Measurements from ENCODE around the gene COL6A2. TPM values are rescaled to one million over a fixed set of nuclear protein-coding genes. Genes with fewer than 3 reads are reported as not detected.
"Not testable (repeated sequence)": the region's sequence is repeated elsewhere in the genome, so short reads cannot be mapped to it uniquely, and the experiment has no call there.

COL6A2 gene
- polyA plus RNA-seq, 1 of the 3 experiments (the other 2 are of a cell fraction) = 108 TPM

DNA sequence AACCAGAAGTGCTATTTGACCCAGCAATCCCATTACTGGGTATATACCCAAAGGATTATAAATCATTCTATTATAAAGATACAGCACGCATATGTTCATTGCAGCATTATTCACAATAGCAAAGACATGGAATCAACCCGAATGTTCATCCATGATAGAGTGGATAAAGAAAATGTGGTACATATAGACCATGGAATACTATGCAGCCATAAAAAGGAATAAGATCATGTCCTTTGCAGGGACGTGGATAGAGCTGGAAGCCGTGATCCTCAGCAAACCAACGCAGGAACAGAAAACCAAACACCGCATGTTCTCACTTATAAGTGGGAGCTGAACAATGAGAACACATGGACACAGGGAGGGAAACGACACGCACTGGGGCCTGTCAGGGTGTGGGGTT is 21.2 kb upstream of the COL6A2 start:
- H3K4me2 ChIP-seq; H3K9me3 ChIP-seq; H3K27me3 ChIP-seq (ENCODE audit: insufficient read depth); POLR2A ChIA-PET; H3K4me3 ChIP-seq (ENCODE audit: low read depth in 2 of 2, low read length in 1 of 2); H2AFZ ChIP-seq (ENCODE audit: low read depth); H3K9me2 ChIP-seq; H3K36me3 ChIP-seq (replicated peaks in 1 of 2; ENCODE audit: control insufficient read depth in 1 of 2, insufficient read depth in 2 of 2, low read length in 1 of 2); DNase-seq; H3K9ac ChIP-seq; H4K20me1 ChIP-seq (ENCODE audit: insufficient read depth); H3K79me2 ChIP-seq (ENCODE audit: insufficient read depth); H3K27ac ChIP-seq (ENCODE audit: low read depth in 2 of 2, low read length in 1 of 2): not testable (repeated sequence)
- WGBS (ENCODE audit: low lambda C conversion rate) = 87% methylated on average over 8 of the region's 8 CpGs
- Histone ChIP-seq H3K4me1 (ENCODE audit: control insufficient read depth in 1 of 2, insufficient read depth in 2 of 2, low read depth in 1 of 2, low read length in 1 of 2) (peaks cover 17 to 33% of the 10 kb centered on the region in 2 experiments; a peak in 3 of 4 replicates), H3F3A (replicated peaks; ENCODE audit: insufficient read depth) (peaks cover 11% of the 10 kb centered on the region)
- CTCF ChIA-PET = interaction anchor here (2.9 kb wide), 1 partner anchor 103 kb away, joined by 8 read pairs; no protein-coding TSS in a partner anchor

DNA sequence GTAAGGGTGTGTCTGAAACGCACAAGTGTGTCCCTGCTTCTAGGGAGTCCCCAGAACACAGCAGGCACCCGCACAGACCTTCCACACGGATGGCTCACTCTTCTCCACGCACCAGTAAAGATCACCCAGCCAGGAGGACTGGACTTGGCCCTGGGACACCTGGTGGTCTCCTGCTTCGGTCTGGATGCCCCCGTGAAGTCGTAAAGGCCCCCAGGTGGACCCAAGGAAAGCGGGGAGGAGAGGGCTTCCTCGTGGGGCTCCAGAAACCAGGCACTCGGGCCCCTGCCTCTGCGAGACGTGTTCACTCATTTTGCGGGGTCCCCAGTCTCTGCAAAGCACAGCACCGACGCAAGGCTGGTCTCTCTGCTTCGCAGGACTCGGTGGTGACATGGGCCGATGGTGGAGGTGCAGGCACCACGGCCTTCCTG is 20.2 kb upstream of the COL6A2 start:
- Histone ChIP-seq H3K4me1 (ENCODE audit: control insufficient read depth in 1 of 2, insufficient read depth in 2 of 2, low read depth in 1 of 2, low read length in 1 of 2) (peaks cover 17 to 34% of the 10 kb centered on the region in 2 experiments; a peak in 3 of 4 replicates), H2AFZ (ENCODE audit: low read depth) (no peak overlapping the region), H3K9me2 (no peaks in the 10 kb centered on the region), H3K4me2 (no peak overlapping the region), H3K27me3 (ENCODE audit: insufficient read depth) (no peaks in the 10 kb centered on the region), H3K9ac (no peak overlapping the region), H3K9me3 (no peaks in the 10 kb centered on the region), H3K79me2 (ENCODE audit: insufficient read depth) (no peaks in the 10 kb centered on the region), H3K4me3 (ENCODE audit: low read depth in 2 of 2, low read length in 1 of 2) (no peak overlapping the region), H3K36me3 (replicated peaks in 1 of 2; ENCODE audit: control insufficient read depth in 1 of 2, insufficient read depth in 2 of 2, low read length in 1 of 2) (no peaks in the 10 kb centered on the region), H4K20me1 (ENCODE audit: insufficient read depth) (no peaks in the 10 kb centered on the region), H3K27ac (ENCODE audit: low read depth in 2 of 2, low read length in 1 of 2) (no peak overlapping the region), H3F3A (replicated peaks; ENCODE audit: insufficient read depth) (peaks cover 11% of the 10 kb centered on the region)
- DNase-seq = no peak
- 90% methylated on average over 18 of the region's 19 CpGs for WGBS (ENCODE audit: low lambda C conversion rate)
- TF ChIP-seq MEF2A (IDR thresholded peaks at IDR 0.05; ENCODE audit: borderline replicate concordance, low read depth) (no peak), GATA2 (CRISPR knock-in tag; IDR thresholded peaks at IDR 0.05) (no peak), SIN3A (IDR thresholded peaks at IDR 0.05; ENCODE audit: borderline replicate concordance, low read depth, low read length) (no peak), POLR2AphosphoS5 (IDR thresholded peaks at IDR 0.05; ENCODE audit: low read depth, low read length) (no peak), JUND (IDR thresholded peaks at IDR 0.05) (no peak), ELF1 (IDR thresholded peaks at IDR 0.05) (no peak), FOSL2 (IDR thresholded peaks at IDR 0.05; ENCODE audit: borderline replicate concordance, low read depth) (no peak), TCF12 (IDR thresholded peaks at IDR 0.05) (no peak), GABPA (IDR thresholded peaks at IDR 0.05; ENCODE audit: low read depth) (no peak), USF2 (IDR thresholded peaks at IDR 0.05; ENCODE audit: borderline replicate concordance, low read depth, low read length) (no peak), MAX (IDR thresholded peaks at IDR 0.05; ENCODE audit: low read depth) (no peak), RCOR1 (IDR thresholded peaks at IDR 0.05; ENCODE audit: low read length) (no peak), EP300 (IDR thresholded peaks at IDR 0.05; ENCODE audit: borderline replicate concordance in 1 of 2, low read depth in 1 of 2, low read length in 1 of 2) (no peak), NRF1 (IDR thresholded peaks at IDR 0.05; ENCODE audit: low read depth, low read length) (no peak), EZH2phosphoT487 (IDR thresholded peaks at IDR 0.05; ENCODE audit: borderline replicate concordance, low read depth) (no peak), RFX5 (IDR thresholded peaks at IDR 0.05; ENCODE audit: low read length) (no peak)
- TF ChIP-seq, protein P1, sequence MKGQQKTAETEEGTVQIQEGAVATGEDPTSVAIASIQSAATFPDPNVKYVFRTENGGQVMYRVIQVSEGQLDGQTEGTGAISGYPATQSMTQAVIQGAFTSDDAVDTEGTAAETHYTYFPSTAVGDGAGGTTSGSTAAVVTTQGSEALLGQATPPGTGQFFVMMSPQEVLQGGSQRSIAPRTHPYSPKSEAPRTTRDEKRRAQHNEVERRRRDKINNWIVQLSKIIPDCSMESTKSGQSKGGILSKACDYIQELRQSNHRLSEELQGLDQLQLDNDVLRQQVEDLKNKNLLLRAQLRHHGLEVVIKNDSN (IDR thresholded peaks at IDR 0.05; ENCODE audit: borderline replicate concordance, low read depth) = no peak
- TF ChIP-seq, protein P2, sequence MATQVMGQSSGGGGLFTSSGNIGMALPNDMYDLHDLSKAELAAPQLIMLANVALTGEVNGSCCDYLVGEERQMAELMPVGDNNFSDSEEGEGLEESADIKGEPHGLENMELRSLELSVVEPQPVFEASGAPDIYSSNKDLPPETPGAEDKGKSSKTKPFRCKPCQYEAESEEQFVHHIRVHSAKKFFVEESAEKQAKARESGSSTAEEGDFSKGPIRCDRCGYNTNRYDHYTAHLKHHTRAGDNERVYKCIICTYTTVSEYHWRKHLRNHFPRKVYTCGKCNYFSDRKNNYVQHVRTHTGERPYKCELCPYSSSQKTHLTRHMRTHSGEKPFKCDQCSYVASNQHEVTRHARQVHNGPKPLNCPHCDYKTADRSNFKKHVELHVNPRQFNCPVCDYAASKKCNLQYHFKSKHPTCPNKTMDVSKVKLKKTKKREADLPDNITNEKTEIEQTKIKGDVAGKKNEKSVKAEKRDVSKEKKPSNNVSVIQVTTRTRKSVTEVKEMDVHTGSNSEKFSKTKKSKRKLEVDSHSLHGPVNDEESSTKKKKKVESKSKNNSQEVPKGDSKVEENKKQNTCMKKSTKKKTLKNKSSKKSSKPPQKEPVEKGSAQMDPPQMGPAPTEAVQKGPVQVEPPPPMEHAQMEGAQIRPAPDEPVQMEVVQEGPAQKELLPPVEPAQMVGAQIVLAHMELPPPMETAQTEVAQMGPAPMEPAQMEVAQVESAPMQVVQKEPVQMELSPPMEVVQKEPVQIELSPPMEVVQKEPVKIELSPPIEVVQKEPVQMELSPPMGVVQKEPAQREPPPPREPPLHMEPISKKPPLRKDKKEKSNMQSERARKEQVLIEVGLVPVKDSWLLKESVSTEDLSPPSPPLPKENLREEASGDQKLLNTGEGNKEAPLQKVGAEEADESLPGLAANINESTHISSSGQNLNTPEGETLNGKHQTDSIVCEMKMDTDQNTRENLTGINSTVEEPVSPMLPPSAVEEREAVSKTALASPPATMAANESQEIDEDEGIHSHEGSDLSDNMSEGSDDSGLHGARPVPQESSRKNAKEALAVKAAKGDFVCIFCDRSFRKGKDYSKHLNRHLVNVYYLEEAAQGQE (IDR thresholded peaks at IDR 0.05; ENCODE audit: low read depth, low read length) = no peak
- TF ChIP-seq, protein P3, sequence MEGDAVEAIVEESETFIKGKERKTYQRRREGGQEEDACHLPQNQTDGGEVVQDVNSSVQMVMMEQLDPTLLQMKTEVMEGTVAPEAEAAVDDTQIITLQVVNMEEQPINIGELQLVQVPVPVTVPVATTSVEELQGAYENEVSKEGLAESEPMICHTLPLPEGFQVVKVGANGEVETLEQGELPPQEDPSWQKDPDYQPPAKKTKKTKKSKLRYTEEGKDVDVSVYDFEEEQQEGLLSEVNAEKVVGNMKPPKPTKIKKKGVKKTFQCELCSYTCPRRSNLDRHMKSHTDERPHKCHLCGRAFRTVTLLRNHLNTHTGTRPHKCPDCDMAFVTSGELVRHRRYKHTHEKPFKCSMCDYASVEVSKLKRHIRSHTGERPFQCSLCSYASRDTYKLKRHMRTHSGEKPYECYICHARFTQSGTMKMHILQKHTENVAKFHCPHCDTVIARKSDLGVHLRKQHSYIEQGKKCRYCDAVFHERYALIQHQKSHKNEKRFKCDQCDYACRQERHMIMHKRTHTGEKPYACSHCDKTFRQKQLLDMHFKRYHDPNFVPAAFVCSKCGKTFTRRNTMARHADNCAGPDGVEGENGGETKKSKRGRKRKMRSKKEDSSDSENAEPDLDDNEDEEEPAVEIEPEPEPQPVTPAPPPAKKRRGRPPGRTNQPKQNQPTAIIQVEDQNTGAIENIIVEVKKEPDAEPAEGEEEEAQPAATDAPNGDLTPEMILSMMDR (IDR thresholded peaks at IDR 0.05) = no peak
- ChIA-PET POLR2A (no interaction called here), CTCF (interaction anchor here (2.9 kb wide), 1 partner anchor 104 kb away, joined by 8 read pairs; no protein-coding TSS in a partner anchor)

Measured in SK-N-SH (cell line).